ENCODE results near the gene CFTR. TPM values are rescaled to one million over a fixed set of nuclear protein-coding genes. Genes with fewer than 3 reads are reported as not detected.

The CFTR gene
- total RNA-seq, 1 donor from 2014 or later: under 0.01 TPM

GRCh38 chr7:117581424-117581823, 101.6 kb downstream of the CFTR start:
- DNase-seq (ENCODE audit: low spot score in 2 of 2) (no peak), FAIRE-seq (no peak)

GRCh38 chr7:117582219-117582704, 102.4 kb downstream of the CFTR start:
- FAIRE-seq (no peak), DNase-seq (ENCODE audit: low spot score in 2 of 2) (no peak)

DNA sequence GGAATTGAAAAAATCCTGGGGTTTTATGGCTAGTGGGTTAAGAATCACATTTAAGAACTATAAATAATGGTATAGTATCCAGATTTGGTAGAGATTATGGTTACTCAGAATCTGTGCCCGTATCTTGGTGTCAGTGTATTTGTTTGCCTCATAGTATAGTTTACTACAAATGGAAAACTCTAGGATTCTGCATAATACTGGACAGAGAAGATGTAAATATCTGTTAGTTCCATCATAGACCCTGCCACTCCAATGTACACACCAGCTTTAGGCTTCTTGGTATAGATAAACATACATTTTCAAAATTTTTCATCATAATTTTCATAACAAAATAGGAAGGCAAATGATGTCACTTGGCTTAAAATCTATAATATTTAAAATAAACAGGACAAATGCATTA, 108.1 kb downstream of the CFTR start:
- DNase-seq (ENCODE audit: low spot score in 2 of 2) (no peak), FAIRE-seq (no peak)

- FAIRE-seq (no peak), DNase-seq (ENCODE audit: low spot score in 2 of 2) (no peak)
These were observed 108.5 kb downstream of the CFTR start for GRCh38 chr7:117588352-117588794.

DNA sequence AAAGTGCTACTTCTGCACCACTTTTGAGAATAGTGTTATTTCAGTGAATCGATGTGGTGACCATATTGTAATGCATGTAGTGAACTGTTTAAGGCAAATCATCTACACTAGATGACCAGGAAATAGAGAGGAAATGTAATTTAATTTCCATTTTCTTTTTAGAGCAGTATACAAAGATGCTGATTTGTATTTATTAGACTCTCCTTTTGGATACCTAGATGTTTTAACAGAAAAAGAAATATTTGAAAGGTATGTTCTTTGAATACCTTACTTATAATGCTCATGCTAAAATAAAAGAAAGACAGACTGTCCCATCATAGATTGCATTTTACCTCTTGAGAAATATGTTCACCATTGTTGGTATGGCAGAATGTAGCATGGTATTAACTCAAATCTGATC, 110.4 kb downstream of the CFTR start:
- FAIRE-seq (no peak), DNase-seq (ENCODE audit: low spot score in 2 of 2) (no peak)

GRCh38 chr7:117592011-117592635, 112.3 kb downstream of the CFTR start:
- FAIRE-seq (no peak), DNase-seq (ENCODE audit: low spot score in 2 of 2) (no peak)

DNA sequence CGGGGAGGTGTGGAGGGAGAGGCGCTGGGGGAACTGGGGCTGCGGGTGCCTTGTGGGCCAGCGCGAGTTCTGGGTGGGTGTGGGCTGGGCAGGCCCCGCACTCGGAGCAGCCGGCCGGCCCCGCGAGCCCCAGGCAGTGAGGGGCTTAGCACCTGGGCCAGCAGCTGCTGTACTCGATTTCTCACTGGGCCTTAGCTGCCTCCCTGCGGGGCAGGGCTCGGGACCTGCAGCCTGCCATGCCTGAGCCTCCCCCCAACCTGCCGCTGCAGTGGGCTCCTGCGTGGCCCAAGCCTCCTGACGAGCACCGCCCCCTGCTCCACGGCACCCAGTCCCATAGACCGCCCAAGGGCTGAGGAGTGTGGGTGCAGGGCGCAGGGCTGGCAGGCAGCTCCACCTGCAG, 116.3 kb downstream of the CFTR start:
- DNase-seq (ENCODE audit: low spot score in 2 of 2) (no peak), FAIRE-seq (no peak)

DNA sequence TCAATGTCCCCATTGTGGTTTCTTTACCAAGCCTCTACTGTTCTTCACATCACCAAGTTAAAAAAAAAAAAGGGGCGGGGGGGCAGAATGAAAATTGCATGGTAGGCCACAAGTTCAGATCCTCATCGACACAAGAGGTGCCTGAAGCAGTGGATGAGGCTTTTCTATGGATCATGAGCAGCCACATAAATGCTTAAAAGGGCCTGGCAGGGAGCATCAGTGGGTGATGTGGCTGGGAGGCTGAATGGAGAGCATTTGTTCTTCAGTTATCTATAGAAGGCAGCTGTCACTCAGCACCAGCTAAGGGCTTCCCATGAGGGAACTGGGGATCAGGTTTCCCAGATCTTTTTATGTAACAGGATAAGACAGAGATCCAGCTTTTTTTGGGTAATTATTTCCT, 117.9 kb downstream of the CFTR start:
- no peak for FAIRE-seq
- DNase-seq (ENCODE audit: low spot score in 2 of 2): no peak

DNA sequence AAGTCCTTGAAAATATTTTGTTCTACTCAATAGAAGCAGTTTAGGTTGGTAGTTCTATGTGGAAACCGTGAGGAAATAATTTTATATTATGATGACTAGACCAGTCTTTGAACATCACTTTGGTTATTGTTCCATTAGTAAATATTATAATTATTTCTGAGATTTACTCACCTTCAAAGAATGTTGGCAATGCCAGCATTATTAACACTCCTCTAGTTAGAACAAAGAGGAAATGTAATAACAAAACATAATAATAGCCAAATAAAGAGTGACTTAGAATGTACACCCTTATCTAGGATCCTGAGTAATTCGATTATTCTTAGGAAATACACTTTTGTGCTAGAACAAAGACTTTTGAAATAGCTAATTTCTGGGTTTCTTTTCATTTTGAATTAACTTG, 121.1 kb downstream of the CFTR start:
- FAIRE-seq (no peak), DNase-seq (ENCODE audit: low spot score in 2 of 2) (no peak)

GRCh38 chr7:117603627-117604026, 123.8 kb downstream of the CFTR start:
- FAIRE-seq (no peak), DNase-seq (ENCODE audit: low spot score in 2 of 2) (no peak)

DNA sequence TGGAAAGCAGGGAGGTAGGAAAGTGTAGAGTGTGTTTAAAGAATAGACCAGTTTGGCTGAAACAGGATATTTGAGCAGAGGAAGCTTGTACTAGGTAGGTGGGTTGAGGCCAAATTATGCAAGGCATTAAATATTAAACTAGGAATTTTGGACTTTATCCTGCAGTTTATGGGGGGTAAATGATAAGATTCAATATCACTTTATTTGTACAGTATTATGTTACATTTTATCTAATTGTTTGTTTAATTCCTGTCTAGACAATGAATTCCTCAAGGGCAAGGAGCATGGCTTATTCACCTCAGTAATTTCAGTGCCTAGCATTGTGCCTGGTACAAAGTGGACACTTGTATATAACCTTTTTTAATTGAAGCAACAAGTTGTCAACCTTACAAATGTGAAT, 125.9 kb downstream of the CFTR start:
- FAIRE-seq: no peak

GRCh38 chr7:117606132-117606531, 126.3 kb downstream of the CFTR start:
- DNase-seq (ENCODE audit: low spot score in 2 of 2): no peak

More for the DNA sequence above, 125.9 kb downstream of the CFTR start:
- no peak for DNase-seq (ENCODE audit: low spot score in 2 of 2)

GRCh38 chr7:117610396-117610795, 130.6 kb downstream of the CFTR start:
- DNase-seq (ENCODE audit: low spot score in 2 of 2) (no peak), FAIRE-seq (no peak)

More at GRCh38 chr7:117606132-117606531, 126.3 kb downstream of the CFTR start:
- FAIRE-seq: no peak

DNA sequence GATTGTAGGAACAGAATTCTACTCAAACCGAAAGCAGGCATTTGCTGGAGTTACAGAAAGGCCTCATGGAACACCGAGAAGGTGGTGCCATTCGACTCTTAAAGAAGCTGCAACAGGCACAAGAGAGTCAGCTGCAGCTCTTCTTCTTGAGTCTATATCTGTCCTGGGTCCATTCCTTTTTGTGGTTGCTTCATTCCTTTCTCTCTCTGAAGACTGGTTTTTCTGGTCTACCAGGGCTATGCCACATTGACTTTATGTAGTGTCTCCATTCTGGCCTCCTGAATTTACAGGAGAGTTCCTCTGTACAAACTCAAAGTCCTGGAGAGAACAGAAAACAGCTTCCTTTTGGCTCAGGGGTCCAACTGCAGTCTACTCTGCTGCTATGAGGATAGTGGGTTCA, 132.8 kb downstream of the CFTR start:
- no peak for DNase-seq (ENCODE audit: low spot score in 2 of 2)
- FAIRE-seq: no peak

- no peak for FAIRE-seq
These were observed 136.9 kb downstream of the CFTR start for GRCh38 chr7:117616694-117617093.

GRCh38 chr7:117619681-117620080, 139.9 kb downstream of the CFTR start:
- FAIRE-seq: no peak
- DNase-seq (ENCODE audit: low spot score in 2 of 2): no peak

More at GRCh38 chr7:117616694-117617093, 136.9 kb downstream of the CFTR start:
- DNase-seq (ENCODE audit: low spot score in 2 of 2): no peak

DNA sequence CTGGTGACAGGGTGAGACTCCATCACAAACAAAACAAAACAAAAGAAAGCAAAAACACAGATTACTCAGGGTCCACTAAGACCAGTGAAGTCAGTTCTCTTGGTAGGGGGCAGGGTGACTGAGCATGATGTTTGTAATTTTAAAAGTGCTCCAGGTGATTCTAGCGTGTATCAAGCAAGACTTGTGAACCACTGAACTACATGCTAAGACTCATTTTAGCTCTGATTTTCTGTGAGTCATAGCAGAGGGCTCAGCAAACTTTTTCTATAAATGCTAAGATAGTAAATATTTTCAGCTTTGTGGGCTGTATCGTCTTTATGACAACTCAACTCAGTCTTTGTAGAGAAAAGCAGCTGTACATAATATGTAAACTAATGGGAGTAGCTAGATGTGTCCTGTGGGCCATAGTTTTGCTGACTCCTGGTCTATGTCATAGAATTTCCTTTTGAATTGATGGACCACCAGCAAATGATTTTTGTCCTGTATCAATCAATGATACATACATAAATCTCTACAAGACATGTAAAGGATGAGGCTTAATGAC, 141.3 kb downstream of the CFTR start:
- DNase-seq (ENCODE audit: low spot score in 2 of 2) (no peak), FAIRE-seq (no peak)

GRCh38 chr7:117623606-117624005, 143.8 kb downstream of the CFTR start:
- FAIRE-seq (no peak), DNase-seq (ENCODE audit: low spot score in 2 of 2) (no peak)

- DNase-seq (ENCODE audit: low spot score in 2 of 2) (no peak), FAIRE-seq (no peak)
These were observed 150.7 kb downstream of the CFTR start for GRCh38 chr7:117630501-117630900.

- DNase-seq (ENCODE audit: low spot score in 2 of 2) (no peak), FAIRE-seq (no peak)
These were observed 151.2 kb downstream of the CFTR start for GRCh38 chr7:117630907-117631564.

- FAIRE-seq (no peak), DNase-seq (ENCODE audit: low spot score in 2 of 2) (no peak)
These were observed 151.8 kb downstream of the CFTR start for GRCh38 chr7:117631652-117632051.

DNA sequence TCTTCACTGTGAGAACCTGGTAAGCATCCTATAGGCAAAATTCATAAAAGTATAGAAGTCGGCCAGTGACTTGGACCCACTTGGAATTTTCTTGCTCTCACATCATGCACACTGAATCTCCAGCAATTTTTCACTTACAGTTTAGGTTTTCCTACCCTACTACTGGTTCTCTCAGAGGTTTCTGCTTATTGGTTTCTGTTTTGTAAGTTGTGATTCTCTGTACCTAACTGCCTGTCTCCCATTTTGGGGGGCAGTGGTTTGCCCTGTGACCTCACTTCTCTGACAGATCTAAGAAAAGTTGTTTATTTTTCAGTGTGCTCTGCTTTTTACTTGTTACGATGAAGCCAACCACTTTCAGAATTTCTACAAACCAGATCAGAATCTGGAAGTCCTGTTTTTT, 158.1 kb downstream of the CFTR start:
- FAIRE-seq (no peak), DNase-seq (ENCODE audit: low spot score in 2 of 2) (no peak)

Measured in frontal cortex (tissue), 4 donors.